ENCODE data around the gene RNF224. TPM values are rescaled to one million over a fixed set of nuclear protein-coding genes. Genes with fewer than 3 reads are reported as not detected.
"Not testable (repeated sequence)": the region's sequence is repeated elsewhere in the genome, so short reads cannot be mapped to it uniquely, and the experiment has no call there.

RNF224 gene
- total and polyA plus RNA-seq, 12 donors: 0.14 TPM; not detected in 11

DNA sequence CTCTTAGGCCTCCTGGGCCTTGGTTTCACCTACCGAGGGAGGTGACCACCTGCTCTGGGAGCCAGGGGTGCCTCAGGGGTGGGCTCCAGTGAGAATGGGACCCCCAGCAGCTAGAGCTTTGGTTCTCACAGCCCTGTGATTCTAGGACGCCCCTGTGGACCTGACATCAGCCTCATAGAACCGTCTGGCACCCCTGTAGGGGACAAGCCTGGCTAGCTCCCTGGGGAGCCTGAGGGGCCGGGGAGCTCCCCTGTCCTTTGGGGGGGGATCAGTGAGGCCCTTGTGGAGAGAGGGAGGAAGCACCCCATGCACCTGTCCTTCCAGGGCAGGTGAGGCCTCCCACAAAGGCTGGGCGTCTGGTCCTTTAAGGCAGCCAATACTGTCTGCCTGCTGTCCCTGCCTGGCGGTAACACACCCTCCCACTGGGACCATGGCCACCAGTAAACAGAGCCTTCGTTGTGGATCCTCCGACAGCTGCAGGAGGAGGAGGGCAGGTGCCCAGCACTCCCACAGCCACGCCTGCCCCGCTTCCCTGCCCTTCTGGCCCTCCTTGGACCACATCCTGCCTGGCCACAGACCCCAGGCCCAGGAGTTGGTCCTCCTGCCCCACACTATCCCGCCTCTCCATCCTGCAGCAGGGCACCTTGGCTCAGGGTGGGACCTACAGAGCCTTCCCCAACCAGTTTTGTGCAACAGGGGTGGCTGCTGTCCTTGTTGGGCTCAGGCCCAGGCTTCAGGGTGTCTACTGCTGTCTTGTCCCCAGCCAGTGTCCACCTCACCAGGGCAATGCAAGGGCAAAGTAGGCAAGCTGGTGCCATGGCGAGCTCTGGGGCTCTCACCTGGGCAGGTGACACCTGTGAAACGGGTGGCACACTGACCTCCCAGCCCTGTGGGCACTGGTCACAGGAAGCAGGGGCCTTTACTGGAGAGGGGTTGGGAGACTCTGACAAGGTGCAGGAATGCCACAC is 10.7 kb downstream of the RNF224 start:
- DNase-seq (no peak), ATAC-seq (no peak)
- no peak overlapping the region for H3K4me3 ChIP-seq
- TF ChIP-seq, protein P1, sequence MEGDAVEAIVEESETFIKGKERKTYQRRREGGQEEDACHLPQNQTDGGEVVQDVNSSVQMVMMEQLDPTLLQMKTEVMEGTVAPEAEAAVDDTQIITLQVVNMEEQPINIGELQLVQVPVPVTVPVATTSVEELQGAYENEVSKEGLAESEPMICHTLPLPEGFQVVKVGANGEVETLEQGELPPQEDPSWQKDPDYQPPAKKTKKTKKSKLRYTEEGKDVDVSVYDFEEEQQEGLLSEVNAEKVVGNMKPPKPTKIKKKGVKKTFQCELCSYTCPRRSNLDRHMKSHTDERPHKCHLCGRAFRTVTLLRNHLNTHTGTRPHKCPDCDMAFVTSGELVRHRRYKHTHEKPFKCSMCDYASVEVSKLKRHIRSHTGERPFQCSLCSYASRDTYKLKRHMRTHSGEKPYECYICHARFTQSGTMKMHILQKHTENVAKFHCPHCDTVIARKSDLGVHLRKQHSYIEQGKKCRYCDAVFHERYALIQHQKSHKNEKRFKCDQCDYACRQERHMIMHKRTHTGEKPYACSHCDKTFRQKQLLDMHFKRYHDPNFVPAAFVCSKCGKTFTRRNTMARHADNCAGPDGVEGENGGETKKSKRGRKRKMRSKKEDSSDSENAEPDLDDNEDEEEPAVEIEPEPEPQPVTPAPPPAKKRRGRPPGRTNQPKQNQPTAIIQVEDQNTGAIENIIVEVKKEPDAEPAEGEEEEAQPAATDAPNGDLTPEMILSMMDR (IDR thresholded peaks at IDR 0.05): no peak
- peaks cover 0 to 20% (median 14%) of the 10 kb centered on the region in 7 donors for H3K27me3 ChIP-seq
- peaks cover 0 to 15% (median 10%) of the 10 kb centered on the region in 9 donors for H3K36me3 ChIP-seq
- intact Hi-C loops (cut with DNase I): loop anchor here in 2 of 10 donors (5.0 to 10.0 kb wide), 2 partner anchors 121 to 453 kb away; no protein-coding TSS in a partner anchor
- peaks cover 16 to 61% (median 46%) of the 10 kb centered on the region in 9 donors for H3K4me1 ChIP-seq
- 71 to 74% methylated on average over 13 of the region's 13 CpGs for WGBS, 2 donors
- H3K9me3 ChIP-seq: no peaks in the 10 kb centered on the region
- H3K27ac ChIP-seq: peak overlapping the region in 1 of 10 donors; percentile 46

DNA sequence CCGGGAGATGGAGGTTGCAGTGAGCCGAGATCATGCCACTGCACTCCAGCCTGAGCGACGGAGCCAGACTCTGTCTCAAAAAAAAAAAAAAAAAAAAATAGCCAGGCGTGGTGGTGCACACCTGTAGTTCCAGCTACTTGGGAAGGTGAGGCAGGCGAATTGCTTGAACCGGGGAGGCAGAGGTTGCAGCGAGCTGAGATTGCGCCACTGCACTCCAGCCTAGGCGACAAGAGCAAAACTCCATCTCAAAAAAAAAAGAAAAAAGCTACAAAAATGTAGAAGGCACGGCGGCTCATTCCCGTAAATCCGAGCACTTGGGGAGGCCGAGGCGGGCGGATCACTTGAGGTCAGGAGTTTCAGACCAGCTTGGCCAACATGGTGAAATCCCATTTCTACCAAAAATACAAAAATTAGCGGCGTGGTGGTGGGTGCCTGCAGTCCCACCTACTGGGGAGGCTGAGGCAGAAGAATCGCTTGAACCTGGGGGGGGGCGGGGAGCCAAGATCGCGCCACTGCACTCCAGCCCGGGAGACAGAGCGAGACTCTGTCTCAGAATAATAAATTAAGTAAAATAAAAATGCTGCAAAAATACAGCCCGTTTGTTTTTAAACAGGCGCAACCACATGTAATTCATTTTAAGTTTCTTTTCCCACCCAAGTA is 12.4 kb downstream of the RNF224 start:
- Histone ChIP-seq H3K36me3 (peaks cover 0 to 26% (median 12%) of the 10 kb centered on the region in 9 donors), H3K4me3 (peak overlapping the region; percentile 48 to 97 (median 70)), H3K4me1 (peaks cover 16 to 76% (median 56%) of the 10 kb centered on the region in 9 donors), H3K27ac (peak overlapping the region; percentile 88 to 100 (median 98))
- not testable (repeated sequence) for DNase-seq, H3K9me3 ChIP-seq, ATAC-seq, H3K27me3 ChIP-seq
- intact Hi-C loops (cut with DNase I): loop anchor here in 3 of 10 donors (2.0 to 10.0 kb wide), 3 partner anchors 17 to 455 kb away; partner anchors contain the start of gene RNF208 (in 1 of the 3)
- 57 to 60% methylated on average over 27 of the region's 27 CpGs for WGBS, 2 donors

DNA sequence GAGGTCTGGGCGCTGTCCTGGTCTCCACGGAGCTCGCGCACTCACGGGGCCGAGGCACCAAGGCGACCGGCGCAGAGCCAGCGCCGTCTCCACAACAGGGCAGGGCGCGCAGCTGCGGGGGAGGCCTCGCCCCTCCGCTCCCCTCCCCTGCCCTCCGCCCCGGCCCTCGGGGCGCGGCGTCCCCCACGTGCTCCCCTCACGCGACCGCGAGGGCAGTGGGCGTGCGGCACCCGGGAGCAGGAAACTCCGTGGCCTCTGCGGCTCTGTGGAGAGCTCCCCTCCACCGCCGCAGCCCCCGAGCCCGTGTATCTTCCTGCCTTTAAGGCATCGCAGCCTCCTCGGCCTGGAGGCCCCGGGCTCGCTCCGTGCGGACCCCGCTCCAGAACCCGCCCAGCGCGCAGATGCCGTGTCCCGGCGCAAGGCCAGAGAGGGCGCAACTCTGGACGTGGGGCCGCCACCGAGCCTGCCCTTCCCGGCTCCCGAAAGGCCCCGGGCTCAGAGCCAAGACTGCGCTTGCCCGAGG is 13.1 kb downstream of the RNF224 start:
- intact Hi-C loops (cut with DNase I): loop anchor here in 1 of 10 donors (2.0 kb wide), 1 partner anchor 18 kb away; the partner anchor contains the start of gene RNF208
- ATAC-seq: peak; percentile 51 to 68 (median 57)
- peaks cover 16 to 76% (median 56%) of the 10 kb centered on the region in 9 donors for H3K4me1 ChIP-seq

DNA sequence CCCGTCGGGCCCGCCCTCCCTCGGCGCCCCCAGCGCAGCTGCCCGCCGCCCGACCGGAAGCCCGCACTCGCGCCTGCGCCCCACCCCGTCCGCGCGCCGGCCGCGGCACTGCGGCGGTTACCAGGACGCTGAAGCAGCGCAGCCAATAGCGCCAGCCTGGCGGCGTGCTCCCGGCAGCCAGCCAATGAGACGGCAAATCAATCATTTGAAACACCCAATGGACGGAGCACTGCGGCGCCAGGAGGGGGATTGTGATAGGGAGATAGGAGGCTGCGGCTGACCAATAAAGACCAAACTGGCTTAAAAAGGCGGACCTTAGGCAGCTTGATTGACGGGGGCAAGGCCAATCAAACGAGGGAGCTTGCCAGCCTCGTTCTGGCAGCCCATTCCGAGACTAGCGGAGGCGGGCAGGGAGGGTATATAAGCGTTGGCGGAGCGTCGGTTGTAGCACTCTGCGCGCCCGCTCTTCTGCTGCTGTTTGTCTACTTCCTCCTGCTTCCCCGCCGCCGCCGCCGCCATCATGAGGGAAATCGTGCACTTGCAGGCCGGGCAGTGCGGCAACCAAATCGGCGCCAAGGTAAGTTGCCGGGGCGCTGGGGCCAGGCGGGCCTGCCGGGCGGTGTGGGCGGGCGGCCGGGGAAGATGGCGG is 13.7 kb downstream of the RNF224 start, which contains the start of gene TUBB4B:
Gene TUBB4B, plus strand, starts transcription at position 447 of the 649 bp plus-strand sequence. Its CDS starts 74 bp downstream, at position 521.
- no peaks in the 10 kb centered on the region for H3K9me3 ChIP-seq
- peak within 1 kb of the TSS; percentile 75 to 97 (median 92) for H3K4me3 ChIP-seq
- peak; percentile 85 to 94 (median 89) for ATAC-seq
- peaks cover 0 to 26% (median 12%) of the 10 kb centered on the region in 9 donors for H3K36me3 ChIP-seq
- intact Hi-C loops (cut with DNase I): loop anchor here in 1 of 10 donors (2.0 kb wide), 1 partner anchor 18 kb away; the partner anchor contains the start of gene RNF208
- H3K27me3 ChIP-seq: no peaks in the 10 kb centered on the region
- TF ChIP-seq, protein P1 (IDR thresholded peaks at IDR 0.05): no peak
- peak; percentile 99 to 100 for DNase-seq
- H3K27ac ChIP-seq: peak within 1 kb of the TSS; percentile 91 to 100 (median 98)
- H3K4me1 ChIP-seq: peaks cover 16 to 71% (median 53%) of the 10 kb centered on the region in 9 donors
- 1% methylated on average over 67 of the region's 67 CpGs for WGBS, 2 donors

More for the DNA sequence above, 13.1 kb downstream of the RNF224 start:
- peak overlapping the region; percentile 48 to 97 (median 70) for H3K4me3 ChIP-seq
- H3K27ac ChIP-seq: peak overlapping the region; percentile 88 to 100 (median 98)
- TF ChIP-seq, protein P1 (IDR thresholded peaks at IDR 0.05): peak in 2 of 9 donors; percentile 13 to 21
- H3K36me3 ChIP-seq: peaks cover 0 to 26% (median 12%) of the 10 kb centered on the region in 9 donors
- WGBS, 2 donors: 0 to 1% methylated on average over 48 to 58 of the region's 58 CpGs
- DNase-seq: peak; percentile 79 to 85
- H3K27me3 ChIP-seq: peaks cover 0 to 2% (median 0%) of the 10 kb centered on the region in 7 donors
- H3K9me3 ChIP-seq: no peaks in the 10 kb centered on the region

Measured in heart right ventricle (tissue), 16 donors.